HEK293 (cell line): Measurements from ENCODE around the gene ZFP91.

Source experiments
- AEBP2 ChIP-seq: fragments of 450-650 bp; formaldehyde crosslinking; IDR thresholded peaks from 2 replicates; pipeline ENCODE4 v1.5.1; 2016; ENCODE audit warnings: missing biosample characterization, missing genetic modification characterization, borderline replicate concordance
- SP2 ChIP-seq: fragments of 450-650 bp; formaldehyde crosslinking; IDR thresholded peaks from 2 replicates; pipeline ENCODE4 v1.5.1; 2016; ENCODE audit warnings: missing biosample characterization, missing genetic modification characterization
- ZBTB21 ChIP-seq: fragments of 450-650 bp; formaldehyde crosslinking; IDR thresholded peaks from 2 replicates; pipeline ENCODE4 v1.5.1; 2017; ENCODE audit warnings: missing biosample characterization, missing genetic modification characterization
- ZBTB7A ChIP-seq: fragments of 450-650 bp; formaldehyde crosslinking; IDR thresholded peaks from 2 replicates; pipeline ENCODE4 v1.5.1; 2016; ENCODE audit warnings: low read depth, missing biosample characterization, missing genetic modification characterization
- ZIC2 ChIP-seq: fragments of 450-650 bp; formaldehyde crosslinking; IDR thresholded peaks from 2 replicates; pipeline ENCODE4 v1.5.1; 2016; ENCODE audit warnings: missing biosample characterization, missing genetic modification characterization
- ZNF121 ChIP-seq: fragments of 450-650 bp; formaldehyde crosslinking; IDR thresholded peaks from 2 replicates; pipeline ENCODE4 v1.5.1; 2016; ENCODE audit warnings: missing biosample characterization, missing genetic modification characterization
- ZNF19 ChIP-seq: fragments of 450-650 bp; formaldehyde crosslinking; IDR thresholded peaks from 2 replicates; pipeline ENCODE4; 2016; ENCODE audit warnings: missing biosample characterization, missing genetic modification characterization, low read depth
- ZNF311 ChIP-seq: fragments of 450-650 bp; formaldehyde crosslinking; IDR thresholded peaks from 2 replicates; pipeline ENCODE4 v1.5.1; 2017; ENCODE audit warnings: missing biosample characterization, missing genetic modification characterization, borderline replicate concordance
- ZNF501 ChIP-seq: fragments of 450-650 bp; formaldehyde crosslinking; IDR thresholded peaks from 2 replicates; pipeline ENCODE4 v1.5.1; 2016; ENCODE audit warnings: missing biosample characterization, missing genetic modification characterization
- ZNF76 ChIP-seq: fragments of 450-650 bp; formaldehyde crosslinking; IDR thresholded peaks from 2 replicates; pipeline ENCODE4; 2016; ENCODE audit warnings: low read depth, missing biosample characterization, missing genetic modification characterization, borderline replicate concordance
- TF ChIP-seq, protein P1 (sequence below): fragments of 450-650 bp; formaldehyde crosslinking; IDR thresholded peaks from 2 replicates; pipeline ENCODE4 v1.5.1; 2016; ENCODE audit warnings: missing biosample characterization, missing genetic modification characterization
- TF ChIP-seq, protein P2 (sequence below): fragments of 450-650 bp; formaldehyde crosslinking; IDR thresholded peaks from 2 replicates; pipeline ENCODE4 v1.5.1; 2016; ENCODE audit warnings: missing biosample characterization, missing genetic modification characterization

DNA sequence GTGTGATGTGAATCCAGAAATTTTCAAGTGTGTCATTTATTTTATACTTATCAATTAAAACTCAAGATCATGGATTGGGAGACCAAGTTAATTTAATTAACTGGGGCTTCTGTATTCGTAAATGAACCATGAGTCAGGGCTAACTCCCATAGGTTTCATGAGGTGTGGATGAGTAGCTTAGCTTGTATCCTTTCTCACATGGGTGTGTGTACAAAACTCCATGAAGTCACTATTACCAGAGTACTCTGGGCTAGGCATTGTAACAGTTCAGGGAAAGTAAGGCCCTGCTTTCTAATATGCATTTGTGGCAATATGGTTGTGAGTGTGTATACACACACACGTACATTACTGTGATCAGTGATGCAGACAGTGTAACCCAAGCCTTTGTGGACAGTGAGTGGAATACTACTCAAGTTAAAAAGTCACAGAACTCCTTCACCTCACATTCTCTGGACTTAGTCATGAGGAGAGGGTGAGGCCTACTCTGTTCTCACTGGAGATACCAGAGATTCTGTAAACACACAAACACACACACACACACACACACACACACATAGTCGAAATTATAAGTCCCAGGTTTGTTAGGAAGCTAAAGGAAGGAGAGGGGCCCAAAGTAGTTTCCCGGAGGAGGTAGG lies 47.1 kb downstream of the ZFP91 start:
- TF ChIP-seq, protein P1, sequence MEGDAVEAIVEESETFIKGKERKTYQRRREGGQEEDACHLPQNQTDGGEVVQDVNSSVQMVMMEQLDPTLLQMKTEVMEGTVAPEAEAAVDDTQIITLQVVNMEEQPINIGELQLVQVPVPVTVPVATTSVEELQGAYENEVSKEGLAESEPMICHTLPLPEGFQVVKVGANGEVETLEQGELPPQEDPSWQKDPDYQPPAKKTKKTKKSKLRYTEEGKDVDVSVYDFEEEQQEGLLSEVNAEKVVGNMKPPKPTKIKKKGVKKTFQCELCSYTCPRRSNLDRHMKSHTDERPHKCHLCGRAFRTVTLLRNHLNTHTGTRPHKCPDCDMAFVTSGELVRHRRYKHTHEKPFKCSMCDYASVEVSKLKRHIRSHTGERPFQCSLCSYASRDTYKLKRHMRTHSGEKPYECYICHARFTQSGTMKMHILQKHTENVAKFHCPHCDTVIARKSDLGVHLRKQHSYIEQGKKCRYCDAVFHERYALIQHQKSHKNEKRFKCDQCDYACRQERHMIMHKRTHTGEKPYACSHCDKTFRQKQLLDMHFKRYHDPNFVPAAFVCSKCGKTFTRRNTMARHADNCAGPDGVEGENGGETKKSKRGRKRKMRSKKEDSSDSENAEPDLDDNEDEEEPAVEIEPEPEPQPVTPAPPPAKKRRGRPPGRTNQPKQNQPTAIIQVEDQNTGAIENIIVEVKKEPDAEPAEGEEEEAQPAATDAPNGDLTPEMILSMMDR (tag by site-specific recombination), result no peak
- TF ChIP-seq, protein P2, sequence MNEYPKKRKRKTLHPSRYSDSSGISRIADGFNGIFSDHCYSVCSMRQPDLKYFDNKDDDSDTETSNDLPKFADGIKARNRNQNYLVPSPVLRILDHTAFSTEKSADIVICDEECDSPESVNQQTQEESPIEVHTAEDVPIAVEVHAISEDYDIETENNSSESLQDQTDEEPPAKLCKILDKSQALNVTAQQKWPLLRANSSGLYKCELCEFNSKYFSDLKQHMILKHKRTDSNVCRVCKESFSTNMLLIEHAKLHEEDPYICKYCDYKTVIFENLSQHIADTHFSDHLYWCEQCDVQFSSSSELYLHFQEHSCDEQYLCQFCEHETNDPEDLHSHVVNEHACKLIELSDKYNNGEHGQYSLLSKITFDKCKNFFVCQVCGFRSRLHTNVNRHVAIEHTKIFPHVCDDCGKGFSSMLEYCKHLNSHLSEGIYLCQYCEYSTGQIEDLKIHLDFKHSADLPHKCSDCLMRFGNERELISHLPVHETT, result no peak
- TF ChIP-seq ZNF19 (tag by site-specific recombination) (no peak), AEBP2 (no peak), ZBTB21 (tag by site-specific recombination) (no peak), ZBTB7A (no peak), ZNF501 (tag by site-specific recombination) (no peak), ZNF76 (tag by site-specific recombination) (no peak), ZNF311 (tag by site-specific recombination) (no peak), ZIC2 (tag by site-specific recombination) (no peak), SP2 (tag by site-specific recombination) (no peak), ZNF121 (no peak)
